HepG2 (cell line): Measurements from ENCODE around the gene SKIDA1. TPM values are rescaled to one million over a fixed set of nuclear protein-coding genes. Genes with fewer than 3 reads are reported as not detected.

Experiments
- ATAC-seq: fragments of 200-7000 bp; cut with Tn5 transposase; 3 replicates; pipeline ENCODE4 v1.9.1; 2020; ENCODE audit warnings: mild to moderate bottlenecking, moderate library complexity
- BruUV-seq: library from RNA; stranded (reverse); fragments of 400-500 nt; replicated peaks from 2 replicates; lab custom pipeline; 2021; lab: Mats Ljungman, UMichigan
- CTCF ChIA-PET: fragments of 300-600 bp; formaldehyde crosslinking; extraction: SDS; loops from one replicate; lab custom pipeline; 2021; ENCODE audit warnings: low total read pairs, inconsistent platforms, low intra/inter-chr PET ratio; lab: Yijun Ruan, JAX
- POLR2A ChIA-PET: fragments of 350-600 bp; sonication (Branson Sonifier 250); formaldehyde crosslinking; loops from one replicate; lab custom pipeline; 2020; ENCODE audit warnings: antibody characterized with exemption, inconsistent platforms; lab: Yijun Ruan, JAX
- DNase-seq: peaks from one replicate; pipeline ENCODE4 v3.0.0-alpha.2; 2015; ENCODE audit warnings: low spot score
- FAIRE-seq: peaks from 3 replicates; lab custom pipeline; 2011; peaks lifted over from hg19 to GRCh38; lab: Jason Lieb, UNC
- H2AFZ ChIP-seq: one replicate; pipeline ENCODE4 v1.6.1; 2011; ENCODE audit warnings: low read length, inconsistent platforms
- H3K27ac ChIP-seq: fragments of 300-600 bp; 3 replicates; pipeline ENCODE4 v1.8.0; 2011; ENCODE audit warnings: mixed run types, mild to moderate bottlenecking, mixed read lengths, low read length, inconsistent platforms; ENCODE audit not compliant: insufficient read depth; ENCODE audit errors: extremely low read length
- H3K27me3 ChIP-seq, 2 experiments: fragments of 200-600 bp in 1 of 2; 2 replicates in 1 of 2; 3 replicates in 1 of 2; pipeline versions ENCODE4 v1.6.0 to v1.8.0; 2011; ENCODE audit warnings: low read length in 2 of 2, mild to moderate bottlenecking in 2 of 2, moderate library complexity in 2 of 2, inconsistent platforms in 1 of 2; ENCODE audit not compliant: insufficient read depth in 2 of 2, control insufficient read depth in 1 of 2
- H3K36me3 ChIP-seq, 2 experiments: fragments of 200-600 bp in 1 of 2; replicated peaks in 1 of 2; 2 replicates in 1 of 2; 3 replicates in 1 of 2; pipeline versions ENCODE4 v1.5.1 to v1.8.0; 2011; ENCODE audit warnings: low read length in 2 of 2, inconsistent platforms in 1 of 2; ENCODE audit not compliant: insufficient read depth in 2 of 2, control insufficient read depth in 1 of 2
- H3K4me1 ChIP-seq: 2 replicates; pipeline ENCODE4 v1.5.1; 2012; ENCODE audit warnings: low read length, inconsistent platforms; ENCODE audit not compliant: insufficient read depth
- H3K4me2 ChIP-seq: 2 replicates; pipeline ENCODE4 v1.6.0; 2011; ENCODE audit warnings: low read depth, low read length, inconsistent platforms
- H3K4me3 ChIP-seq, 3 experiments: fragments of 200-600 bp in 1 of 3; sonication (generic), shearing (Covaris generic) in 1 of 3; replicated peaks in 1 of 3; 2 replicates each; pipeline ENCODE4 v1.5.1; 2011 to 2016; ENCODE audit warnings: low read length in 3 of 3, inconsistent platforms in 2 of 3, low read depth in 2 of 3, mild to moderate bottlenecking in 2 of 3, control low read depth in 1 of 3, mixed read lengths in 1 of 3; ENCODE audit not compliant: insufficient read depth in 1 of 3
- H3K79me2 ChIP-seq: one replicate; pipeline ENCODE4 v1.6.1; 2011; ENCODE audit warnings: low read length, inconsistent platforms; ENCODE audit not compliant: insufficient read depth
- H3K9ac ChIP-seq: 2 replicates; pipeline ENCODE4 v1.6.0; 2011; ENCODE audit warnings: mild to moderate bottlenecking, low read depth, low read length, inconsistent platforms; ENCODE audit not compliant: insufficient read depth
- H3K9me3 ChIP-seq: 2 replicates; pipeline ENCODE4 v1.5.1; 2012; ENCODE audit warnings: mild to moderate bottlenecking, low read length
- H4K20me1 ChIP-seq: 2 replicates; pipeline ENCODE4 v1.6.0; 2011; ENCODE audit warnings: inconsistent platforms, mild to moderate bottlenecking, low read length, moderate library complexity; ENCODE audit not compliant: insufficient read depth
- BRCA1 ChIP-seq: sonication (generic); formaldehyde crosslinking; IDR thresholded peaks from 2 replicates; pipeline ENCODE4 v1.4.0; 2020; ENCODE audit warnings: missing genetic modification reagents
- EZH2 ChIP-seq: conservative IDR thresholded peaks from 2 replicates; pipeline ENCODE4 v1.6.1; 2012; ENCODE audit warnings: mild to moderate bottlenecking, low read depth, low read length, moderate library complexity
- NPAS2 ChIP-seq: sonication (generic); formaldehyde crosslinking; IDR thresholded peaks from 2 replicates; pipeline ENCODE4 v1.8.0; 2022; ENCODE audit warnings: mild to moderate bottlenecking, missing genetic modification reagents, borderline replicate concordance
- PTBP1 ChIP-seq: fragments of 200-400 bp; formaldehyde crosslinking; IDR thresholded peaks from 2 replicates; pipeline ENCODE4 v1.6.1; 2018; ENCODE audit warnings: low read length, low read depth; ENCODE audit not compliant: poor library complexity, severe bottlenecking
- RBFOX2 ChIP-seq: fragments of 200-400 bp; formaldehyde crosslinking; IDR thresholded peaks from 2 replicates; pipeline ENCODE4 v1.6.1; 2017; ENCODE audit warnings: low read depth, mild to moderate bottlenecking, low read length
- SIN3B ChIP-seq: fragments of 150-350 bp; IDR thresholded peaks from 2 replicates; pipeline ENCODE4 v1.6.1; 2014; ENCODE audit warnings: low read length
- ZBTB40 ChIP-seq, 2 experiments: fragments of 450-650 bp in 1 of 2; sonication (generic) in 1 of 2; formaldehyde crosslinking in 1 of 2; IDR thresholded peaks; 2 replicates each; pipeline versions ENCODE4 v1.6.1 to v1.8.0; 2016 to 2022; ENCODE audit warnings: antibody characterized with exemption in 1 of 2, mild to moderate bottlenecking in 1 of 2, missing genetic modification reagents in 1 of 2
- ZEB1 ChIP-seq: IDR thresholded peaks from 2 replicates; pipeline ENCODE4 v1.6.1; 2012; ENCODE audit warnings: mild to moderate bottlenecking, low read depth, inconsistent platforms; ENCODE audit not compliant: insufficient replicate concordance
- ZNF510 ChIP-seq: sonication (generic); formaldehyde crosslinking; IDR thresholded peaks from 2 replicates; pipeline ENCODE4 v1.4.0; 2020; ENCODE audit warnings: low read depth, mild to moderate bottlenecking, missing genetic modification reagents
- WGBS: methylation state at CpG from one replicate; pipeline ENCODE4 v1.1.6; 2017; ENCODE audit warnings: low lambda C conversion rate; 5-methylcytosine and 5-hydroxymethylcytosine counted together
- in situ Hi-C: cut with HindIII; loops from 2 replicates; pipeline ENCODE4 v1.10.0; 2017; ENCODE audit warnings: low pct_unique_long_range_greater_than_20kb; ENCODE audit not compliant: extremely low pct_ligation_motif_present
- intact Hi-C: fragments of 100-400 bp; cut with micrococcal nuclease; formaldehyde crosslinking; loops from one replicate; pipeline ENCODE4 v1.10.0; 2022; ENCODE audit not compliant: unreplicated experiment
- polyA plus RNA-seq, 8 experiments: library from polyadenylated mRNA; depleted of rRNA in 3 of 8; stranded (reverse) in 7 of 8; unstranded in 1 of 8; fragments of >200 nt; fragmentation: Illumina TruSeq in 4 of 8; extraction: Trizol in 4 of 8; gene quantifications; 2 replicates each; pipeline versions ENCODE4 v1.2.1 to v1.2.3, GENCODE V29; 2011 to 2016; ENCODE audit warnings: low read depth in 4 of 8, missing spikeins in 1 of 8, mixed read lengths in 1 of 8; ENCODE audit not compliant: insufficient read depth in 1 of 8
- total RNA-seq, 5 experiments: library from RNA; depleted of rRNA; stranded (reverse); fragments of >200 nt; fragmentation: Illumina TruSeq; extraction: Trizol; gene quantifications; 2 replicates each; pipeline ENCODE4 v1.2.3, GENCODE V29; 2016; ENCODE audit warnings: low read depth in 1 of 5

Gene SKIDA1
- total and polyA plus RNA-seq, 2 of the 13 experiments (the other 11 are each of a cell fraction or from before 2014, with no cell fraction given), result 0.73 to 1.5 TPM

- Histone ChIP-seq H3K79me2 (no peaks in the 10 kb centered on the region), H3K4me2 (no peak overlapping the region), H3K27ac (peak overlapping the region; percentile 3), H3K9ac (no peak overlapping the region), H4K20me1 (no peaks in the 10 kb centered on the region), H3K4me3 (no peak overlapping the region), H2AFZ (no peak overlapping the region), H3K36me3 (no peaks in the 10 kb centered on the region), H3K4me1 (peaks cover 95% of the 10 kb centered on the region), H3K27me3 (no peaks in the 10 kb centered on the region), H3K9me3 (no peaks in the 10 kb centered on the region)
- ChIA-PET CTCF (no interaction called here), POLR2A (interaction anchor here (0.8 to 1.4 kb wide), 2 partner anchors 12 to 17 kb away, joined by 4 to 8 read pairs; partner anchors contain the start of gene SKIDA1)
- ATAC-seq, result no peak
- in situ Hi-C loops, result loop anchor here (25.0 kb wide), 1 partner anchor 803 kb away; the partner anchor contains the start of genes BMI1 and COMMD3
- no peak for FAIRE-seq
- intact Hi-C loops, result no loop called here
- DNase-seq, result no peak
- no TSS peak for BruUV-seq
- TF ChIP-seq PTBP1, result no peak
- no peak for TF ChIP-seq ZBTB40 (IDR thresholded peaks at IDR 0.05)
- no peak for TF ChIP-seq ZBTB40 (CRISPR knock-in tag; IDR thresholded peaks at IDR 0.05)
- no peak for TF ChIP-seq NPAS2 (CRISPR knock-in tag)
- TF ChIP-seq RBFOX2, result no peak
- TF ChIP-seq SIN3B, result no peak
- no peak for TF ChIP-seq ZNF510
- no peak for TF ChIP-seq ZEB1
- no peak for TF ChIP-seq BRCA1 (CRISPR knock-in tag)
- no peak for TF ChIP-seq EZH2
- 97% methylated on average over 39 of the region's 43 CpGs for WGBS
Measured at GRCh38 chr10:21508706-21509331, 16.7 kb downstream of the SKIDA1 start.
